ENCODE measurements around the gene SLC39A10.
A peak's percentile ranks its signal among the peaks of the same experiment; 100 is the strongest.

The SLC39A10 gene

DNA sequence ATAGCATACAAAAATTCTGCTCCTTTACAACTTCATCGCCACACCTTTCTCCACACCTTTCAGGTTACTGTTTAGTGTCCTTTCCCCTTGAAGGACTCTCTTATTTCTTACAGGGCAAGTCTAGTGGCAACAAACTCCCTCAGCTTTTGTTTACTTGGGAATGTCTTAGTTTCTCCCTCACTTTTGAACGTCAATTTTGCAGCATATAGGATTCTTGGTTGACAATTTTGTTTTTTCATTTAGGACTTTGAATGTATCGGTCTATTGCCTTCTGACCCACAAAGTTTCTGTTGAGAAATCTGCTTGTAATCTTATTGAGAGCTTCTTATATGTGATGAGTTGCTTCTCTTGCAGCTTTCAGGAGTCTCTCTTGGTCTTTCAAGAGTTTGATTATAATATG lies 43.5 kb downstream of the SLC39A10 start:
- H3K9ac ChIP-seq (ENCODE audit: low read depth, low read length, poor library complexity): no peak overlapping the region
- H2AK5ac ChIP-seq (ENCODE audit: low read depth, low read length): no peak overlapping the region
- H3K27ac ChIP-seq (replicated peaks; ENCODE audit: low read length): no peak overlapping the region
- H3K9me3 ChIP-seq (replicated peaks in 1 of 2; ENCODE audit: control insufficient read depth in 2 of 2, insufficient read depth in 1 of 2, low read depth in 1 of 2, low read length in 2 of 2): peaks cover 2 to 11% of the 10 kb centered on the region in 2 donors
- H4K91ac ChIP-seq (ENCODE audit: low read depth, low read length, poor library complexity): no peak overlapping the region
- WGBS, 2 donors (ENCODE audit: extremely low coverage in 2 of 2, insufficient read length in 2 of 2, insufficient replicate concordance in 1 of 2): no CpG with 5 or more reads among the region's 3 CpGs
- no peak overlapping the region for H3K14ac ChIP-seq (ENCODE audit: low read length)
- H3K4me1 ChIP-seq (ENCODE audit: control insufficient read depth in 2 of 2, insufficient read depth in 1 of 2, low read depth in 1 of 2, low read length in 2 of 2): no peaks in the 10 kb centered on the region
- H4K8ac ChIP-seq (ENCODE audit: low read depth, low read length): no peak overlapping the region
- no peak overlapping the region for H3K4ac ChIP-seq (ENCODE audit: low read length)
- no peak overlapping the region for H3K18ac ChIP-seq (ENCODE audit: low read length)
- no peaks in the 10 kb centered on the region for H3K27me3 ChIP-seq (ENCODE audit: control insufficient read depth in 3 of 3, insufficient read depth in 3 of 3, low read depth in 1 of 3, low read length in 3 of 3)
- no peak overlapping the region for H3K4me3 ChIP-seq (ENCODE audit: low read length in 2 of 2)
- H3K79me1 ChIP-seq (ENCODE audit: low read depth, low read length): peaks cover 1% of the 10 kb centered on the region
- H2BK12ac ChIP-seq (ENCODE audit: low read length): no peak overlapping the region
- H2BK5ac ChIP-seq (ENCODE audit: low read length): no peak overlapping the region
- no peak overlapping the region for H2BK15ac ChIP-seq (ENCODE audit: low read length)
- H2AFZ ChIP-seq (ENCODE audit: low read length): no peak overlapping the region
- H2BK120ac ChIP-seq (ENCODE audit: low read depth, low read length): no peak overlapping the region
- no peak for DNase-seq (ENCODE audit: low spot score)
- peaks cover 0 to 2% of the 10 kb centered on the region in 2 donors for H3K36me3 ChIP-seq (replicated peaks in 1 of 2; ENCODE audit: control insufficient read depth in 2 of 2, insufficient read depth in 2 of 2, low read length in 2 of 2)
- H3K23ac ChIP-seq (ENCODE audit: low read depth, low read length, poor library complexity): no peak overlapping the region
- no peak overlapping the region for H3K4me2 ChIP-seq (ENCODE audit: insufficient read depth, low read length, poor library complexity, severe bottlenecking)

DNA sequence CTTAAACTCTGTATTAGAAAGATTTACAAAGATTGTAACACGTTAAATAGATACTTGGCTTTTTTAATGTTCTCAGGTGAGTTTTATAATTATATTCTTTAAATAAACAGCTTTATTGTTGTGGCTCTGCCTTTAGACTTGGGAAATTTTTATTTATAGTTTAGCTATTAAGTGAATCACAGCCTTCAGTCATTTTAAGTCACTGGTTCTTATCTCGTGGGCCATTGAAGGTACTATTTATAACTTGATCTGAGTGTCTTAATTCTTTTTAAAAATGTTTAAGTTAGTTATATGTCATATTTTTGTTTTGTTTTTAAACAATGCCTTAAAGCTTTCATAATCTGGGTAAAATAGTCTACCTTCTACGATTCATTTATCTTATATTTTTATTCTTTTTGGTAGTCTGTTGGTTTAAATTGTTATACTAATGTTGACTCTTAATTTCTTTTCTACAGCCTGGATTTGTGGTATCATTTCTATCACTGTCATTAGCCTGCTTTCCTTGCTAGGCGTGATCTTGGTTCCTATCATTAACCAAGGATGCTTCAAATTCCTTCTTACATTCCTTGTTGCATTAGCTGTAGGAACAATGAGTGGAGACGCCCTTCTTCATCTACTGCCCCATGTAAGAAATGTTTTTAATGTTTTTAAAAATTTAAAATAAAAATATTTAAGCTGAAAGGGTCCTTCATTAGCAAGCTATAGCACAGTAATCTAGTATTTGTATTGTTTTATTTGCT lies 49.3 kb downstream of the SLC39A10 start:
- H4K8ac ChIP-seq (ENCODE audit: low read depth, low read length): no peak overlapping the region
- no peak overlapping the region for H3K4me2 ChIP-seq (ENCODE audit: insufficient read depth, low read length, poor library complexity, severe bottlenecking)
- no peak overlapping the region for H2BK12ac ChIP-seq (ENCODE audit: low read length)
- H3K4ac ChIP-seq (ENCODE audit: low read length): no peak overlapping the region
- H3K27ac ChIP-seq (replicated peaks; ENCODE audit: low read length): no peak overlapping the region
- H2AFZ ChIP-seq (ENCODE audit: low read length): no peak overlapping the region
- no peak overlapping the region for H3K4me3 ChIP-seq (ENCODE audit: low read length in 2 of 2)
- H3K14ac ChIP-seq (ENCODE audit: low read length): no peak overlapping the region
- H3K4me1 ChIP-seq (ENCODE audit: control insufficient read depth in 2 of 2, insufficient read depth in 1 of 2, low read depth in 1 of 2, low read length in 2 of 2): peaks cover 0 to 2% of the 10 kb centered on the region in 2 donors
- no peak overlapping the region for H3K9ac ChIP-seq (ENCODE audit: low read depth, low read length, poor library complexity)
- H3K79me1 ChIP-seq (ENCODE audit: low read depth, low read length): no peaks in the 10 kb centered on the region
- H3K18ac ChIP-seq (ENCODE audit: low read length): no peak overlapping the region
- DNase-seq (ENCODE audit: low spot score): peak; percentile 24
- H4K91ac ChIP-seq (ENCODE audit: low read depth, low read length, poor library complexity): no peak overlapping the region
- no peak overlapping the region for H2BK15ac ChIP-seq (ENCODE audit: low read length)
- WGBS, 2 donors (ENCODE audit: extremely low coverage in 2 of 2, insufficient read length in 2 of 2, insufficient replicate concordance in 1 of 2): no CpG with 5 or more reads among the region's 5 CpGs
- H3K9me3 ChIP-seq (replicated peaks in 1 of 2; ENCODE audit: control insufficient read depth in 2 of 2, insufficient read depth in 1 of 2, low read depth in 1 of 2, low read length in 2 of 2): no peaks in the 10 kb centered on the region
- H3K27me3 ChIP-seq (ENCODE audit: control insufficient read depth in 3 of 3, insufficient read depth in 3 of 3, low read depth in 1 of 3, low read length in 3 of 3): no peaks in the 10 kb centered on the region
- peaks cover 3 to 22% of the 10 kb centered on the region in 2 donors for H3K36me3 ChIP-seq (replicated peaks in 1 of 2; ENCODE audit: control insufficient read depth in 2 of 2, insufficient read depth in 2 of 2, low read length in 2 of 2)
- H2AK5ac ChIP-seq (ENCODE audit: low read depth, low read length): no peak overlapping the region
- H2BK120ac ChIP-seq (ENCODE audit: low read depth, low read length): no peak overlapping the region
- no peak overlapping the region for H2BK5ac ChIP-seq (ENCODE audit: low read length)
- no peak overlapping the region for H3K23ac ChIP-seq (ENCODE audit: low read depth, low read length, poor library complexity)

DNA sequence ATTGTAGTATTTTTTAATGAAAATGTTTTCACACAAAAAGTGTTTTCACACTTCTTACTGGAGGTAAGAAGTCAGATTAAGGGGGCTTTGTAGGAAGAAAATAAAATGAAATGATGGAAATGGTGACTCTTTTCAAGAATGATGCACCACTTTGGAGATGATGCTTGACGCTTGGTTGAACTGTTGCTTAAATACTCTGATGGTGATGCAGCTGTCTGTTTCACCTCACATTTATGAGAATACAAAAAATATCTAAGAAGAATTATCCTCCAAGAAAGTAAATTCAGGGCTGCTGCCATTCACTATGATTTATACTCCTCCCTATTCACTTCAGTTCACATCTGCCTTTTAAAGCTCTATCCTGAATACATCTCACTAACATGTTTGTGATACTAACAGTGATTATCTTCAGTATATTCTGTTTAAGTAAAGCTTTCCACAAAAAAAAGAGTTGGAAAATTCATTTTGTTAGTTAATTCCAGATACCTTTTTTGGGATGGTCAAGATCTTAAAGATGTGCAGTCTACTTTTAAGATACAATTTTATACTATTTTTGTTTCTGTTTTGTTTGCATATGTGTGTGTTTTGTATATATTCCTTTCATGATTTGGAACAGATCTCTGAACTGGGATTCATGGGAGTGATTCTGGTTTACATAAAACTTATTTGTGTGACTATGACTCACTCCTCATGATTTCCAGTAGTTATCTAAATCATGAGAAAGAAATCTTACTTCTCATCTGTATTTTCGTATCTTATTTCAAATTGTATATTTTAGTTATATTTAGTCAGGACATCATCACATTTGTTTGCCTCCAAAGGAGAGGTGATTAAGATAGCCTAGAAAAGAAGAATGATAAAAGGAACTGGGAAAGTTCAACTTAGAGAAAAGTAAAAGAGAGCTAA lies 53.1 kb downstream of the SLC39A10 start:
- WGBS, 2 donors (ENCODE audit: extremely low coverage in 2 of 2, insufficient read length in 2 of 2, insufficient replicate concordance in 1 of 2): no CpG with 5 or more reads among the region's 2 CpGs

DNA sequence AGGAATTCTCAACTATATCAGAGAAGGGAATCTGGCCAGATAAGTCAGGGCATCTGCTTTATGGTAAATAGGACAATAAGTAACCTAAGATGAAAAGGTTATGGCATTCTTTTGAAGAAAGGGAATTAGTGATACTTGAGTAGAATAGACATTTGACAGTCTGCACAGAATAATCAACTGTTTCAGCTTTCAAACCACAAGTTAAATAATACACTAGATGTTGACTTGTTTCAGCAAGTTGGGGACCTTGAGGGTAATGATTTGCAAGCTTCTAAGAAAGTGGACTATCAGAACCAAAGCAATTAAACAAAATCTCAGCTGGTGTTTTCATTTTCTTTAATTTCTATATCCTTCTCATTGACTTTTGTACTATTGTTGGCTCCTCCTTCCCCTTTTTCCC lies 54.5 kb downstream of the SLC39A10 start:
- H4K8ac ChIP-seq (ENCODE audit: low read depth, low read length): no peak overlapping the region
- H2BK5ac ChIP-seq (ENCODE audit: low read length): no peak overlapping the region
- H3K79me1 ChIP-seq (ENCODE audit: low read depth, low read length): no peaks in the 10 kb centered on the region
- peaks cover 0 to 9% of the 10 kb centered on the region in 2 donors for H3K9me3 ChIP-seq (replicated peaks in 1 of 2; ENCODE audit: control insufficient read depth in 2 of 2, insufficient read depth in 1 of 2, low read depth in 1 of 2, low read length in 2 of 2)
- H2BK12ac ChIP-seq (ENCODE audit: low read length): no peak overlapping the region
- no peak overlapping the region for H2BK15ac ChIP-seq (ENCODE audit: low read length)
- no peak overlapping the region for H3K14ac ChIP-seq (ENCODE audit: low read length)
- no peak overlapping the region for H3K4me3 ChIP-seq (ENCODE audit: low read length in 2 of 2)
- H2AFZ ChIP-seq (ENCODE audit: low read length): no peak overlapping the region
- no peak for DNase-seq (ENCODE audit: low spot score)
- H3K27me3 ChIP-seq (ENCODE audit: control insufficient read depth in 3 of 3, insufficient read depth in 3 of 3, low read depth in 1 of 3, low read length in 3 of 3): no peaks in the 10 kb centered on the region
- H3K23ac ChIP-seq (ENCODE audit: low read depth, low read length, poor library complexity): no peak overlapping the region
- H3K4me2 ChIP-seq (ENCODE audit: insufficient read depth, low read length, poor library complexity, severe bottlenecking): no peak overlapping the region
- H4K91ac ChIP-seq (ENCODE audit: low read depth, low read length, poor library complexity): no peak overlapping the region
- H3K18ac ChIP-seq (ENCODE audit: low read length): no peak overlapping the region
- no peak overlapping the region for H3K4ac ChIP-seq (ENCODE audit: low read length)
- H3K27ac ChIP-seq (replicated peaks; ENCODE audit: low read length): no peak overlapping the region
- no peak overlapping the region for H2AK5ac ChIP-seq (ENCODE audit: low read depth, low read length)
- H3K9ac ChIP-seq (ENCODE audit: low read depth, low read length, poor library complexity): no peak overlapping the region
- peaks cover 6 to 58% of the 10 kb centered on the region in 2 donors for H3K36me3 ChIP-seq (replicated peaks in 1 of 2; ENCODE audit: control insufficient read depth in 2 of 2, insufficient read depth in 2 of 2, low read length in 2 of 2)
- H3K4me1 ChIP-seq (ENCODE audit: control insufficient read depth in 2 of 2, insufficient read depth in 1 of 2, low read depth in 1 of 2, low read length in 2 of 2): peaks cover 0 to 2% of the 10 kb centered on the region in 2 donors
- no peak overlapping the region for H2BK120ac ChIP-seq (ENCODE audit: low read depth, low read length)

More for the DNA sequence above, 53.1 kb downstream of the SLC39A10 start:
- Histone ChIP-seq H2BK5ac (ENCODE audit: low read length) (no peak overlapping the region), H3K36me3 (replicated peaks in 1 of 2; ENCODE audit: control insufficient read depth in 2 of 2, insufficient read depth in 2 of 2, low read length in 2 of 2) (peaks cover 3 to 49% of the 10 kb centered on the region in 2 donors), H3K9ac (ENCODE audit: low read depth, low read length, poor library complexity) (no peak overlapping the region), H2AK5ac (ENCODE audit: low read depth, low read length) (no peak overlapping the region), H3K27me3 (ENCODE audit: control insufficient read depth in 3 of 3, insufficient read depth in 3 of 3, low read depth in 1 of 3, low read length in 3 of 3) (no peaks in the 10 kb centered on the region), H3K27ac (replicated peaks; ENCODE audit: low read length) (no peak overlapping the region), H3K79me1 (ENCODE audit: low read depth, low read length) (no peaks in the 10 kb centered on the region), H3K9me3 (replicated peaks in 1 of 2; ENCODE audit: control insufficient read depth in 2 of 2, insufficient read depth in 1 of 2, low read depth in 1 of 2, low read length in 2 of 2) (peaks cover 0 to 9% of the 10 kb centered on the region in 2 donors), H2BK120ac (ENCODE audit: low read depth, low read length) (no peak overlapping the region), H3K4me1 (ENCODE audit: control insufficient read depth in 2 of 2, insufficient read depth in 1 of 2, low read depth in 1 of 2, low read length in 2 of 2) (peaks cover 0 to 2% of the 10 kb centered on the region in 2 donors), H2AFZ (ENCODE audit: low read length) (no peak overlapping the region), H3K23ac (ENCODE audit: low read depth, low read length, poor library complexity) (no peak overlapping the region), H3K4me3 (ENCODE audit: low read length in 2 of 2) (no peak overlapping the region), H3K18ac (ENCODE audit: low read length) (no peak overlapping the region), H3K4me2 (ENCODE audit: insufficient read depth, low read length, poor library complexity, severe bottlenecking) (no peak overlapping the region), H3K14ac (ENCODE audit: low read length) (no peak overlapping the region), H4K91ac (ENCODE audit: low read depth, low read length, poor library complexity) (no peak overlapping the region), H2BK15ac (ENCODE audit: low read length) (no peak overlapping the region), H4K8ac (ENCODE audit: low read depth, low read length) (no peak overlapping the region), H3K4ac (ENCODE audit: low read length) (no peak overlapping the region), H2BK12ac (ENCODE audit: low read length) (no peak overlapping the region)
- no peak for DNase-seq (ENCODE audit: low spot score)
